H9 (cell line): ENCODE results near the gene SMLR1. TPM values are rescaled to one million over a fixed set of nuclear protein-coding genes. Genes with fewer than 3 reads are reported as not detected.

ENCODE experiments used
- DNase-seq: peaks from one replicate; pipeline ENCODE4 v3.0.0-alpha.2; 2017
- H2AFZ ChIP-seq: one replicate; pipeline ENCODE4 v1.6.1; 2013; ENCODE audit warnings: mild to moderate bottlenecking, low read length, control low read depth, moderate library complexity
- H2AK5ac ChIP-seq: 2 replicates; pipeline ENCODE4 v1.6.1; 2013; ENCODE audit warnings: low read length, control low read depth, mixed read lengths; ENCODE audit not compliant: insufficient read length
- H2BK120ac ChIP-seq: one replicate; pipeline ENCODE4 v1.6.1; 2013; ENCODE audit warnings: low read depth, mild to moderate bottlenecking, low read length, control low read depth, inconsistent platforms; ENCODE audit not compliant: poor library complexity, severe bottlenecking
- H2BK12ac ChIP-seq: 2 replicates; pipeline ENCODE4 v1.6.1; 2013; ENCODE audit warnings: low read length, control low read depth, mixed read lengths, low read depth; ENCODE audit not compliant: insufficient read length
- H2BK15ac ChIP-seq: 2 replicates; pipeline ENCODE4 v1.6.1; 2013; ENCODE audit warnings: low read depth, low read length, control low read depth
- H2BK20ac ChIP-seq: one replicate; pipeline ENCODE4 v1.6.1; 2013; ENCODE audit warnings: low read depth, mild to moderate bottlenecking, low read length, control low read depth, inconsistent platforms; ENCODE audit not compliant: poor library complexity, severe bottlenecking
- H2BK5ac ChIP-seq: 2 replicates; pipeline ENCODE4 v1.6.1; 2013; ENCODE audit warnings: low read length, control low read depth, mixed read lengths; ENCODE audit not compliant: insufficient read length
- H3K14ac ChIP-seq: 2 replicates; pipeline ENCODE4 v1.6.1; 2013; ENCODE audit warnings: low read length, control low read depth; ENCODE audit not compliant: insufficient read depth
- H3K18ac ChIP-seq: 2 replicates; pipeline ENCODE4 v1.6.1; 2013; ENCODE audit warnings: low read depth, mild to moderate bottlenecking, mixed read lengths, low read length, control low read depth; ENCODE audit not compliant: insufficient read length
- H3K23ac ChIP-seq: 2 replicates; pipeline ENCODE4 v1.6.1; 2013; ENCODE audit warnings: low read length, control low read depth, mixed read lengths, low read depth; ENCODE audit not compliant: insufficient read length
- H3K23me2 ChIP-seq: 2 replicates; pipeline ENCODE4 v1.6.1; 2013; ENCODE audit warnings: low read depth, mild to moderate bottlenecking, mixed read lengths, low read length, control low read depth; ENCODE audit not compliant: insufficient read length, poor library complexity, severe bottlenecking
- H3K27ac ChIP-seq: 2 replicates; pipeline ENCODE4 v1.5.1; 2013; ENCODE audit warnings: low read length, control low read depth, mixed read lengths, low read depth; ENCODE audit not compliant: insufficient read length
- H3K27me3 ChIP-seq: 2 replicates; pipeline ENCODE4 v1.6.1; 2013; ENCODE audit warnings: low read length, control low read depth, inconsistent platforms; ENCODE audit not compliant: insufficient read depth
- H3K4ac ChIP-seq: 2 replicates; pipeline ENCODE4 v1.6.1; 2013; ENCODE audit warnings: low read depth, mild to moderate bottlenecking, control low read depth, inconsistent platforms, low read length, moderate library complexity
- H3K4me1 ChIP-seq: 2 replicates; pipeline ENCODE4 v1.6.1; 2013; ENCODE audit warnings: low read length, control low read depth, inconsistent platforms; ENCODE audit not compliant: insufficient read depth
- H3K4me2 ChIP-seq: 2 replicates; pipeline ENCODE4 v1.6.1; 2013; ENCODE audit warnings: low read length, control low read depth, mixed read lengths; ENCODE audit not compliant: insufficient read length, insufficient read depth
- H3K56ac ChIP-seq: 2 replicates; pipeline ENCODE4 v1.6.1; 2013; ENCODE audit warnings: low read depth, mild to moderate bottlenecking, mixed read lengths, low read length, control low read depth; ENCODE audit not compliant: insufficient read length
- H3K79me1 ChIP-seq: 2 replicates; pipeline ENCODE4 v1.6.1; 2013; ENCODE audit warnings: low read depth, mild to moderate bottlenecking, moderate library complexity, low read length, control low read depth, inconsistent platforms; ENCODE audit not compliant: insufficient read depth, poor library complexity, severe bottlenecking
- H3K79me2 ChIP-seq: 2 replicates; pipeline ENCODE4 v1.6.1; 2013; ENCODE audit warnings: low read length, control low read depth, inconsistent platforms; ENCODE audit not compliant: insufficient read depth
- H3K9ac ChIP-seq: 2 replicates; pipeline ENCODE4 v1.6.1; 2013; ENCODE audit warnings: low read length, control low read depth, mixed read lengths; ENCODE audit not compliant: insufficient read length; ENCODE audit errors: extremely low read depth
- H3K9me3 ChIP-seq: one replicate; pipeline ENCODE4 v1.6.1; 2013; ENCODE audit warnings: low read depth, low read length, inconsistent platforms; ENCODE audit not compliant: control insufficient read depth
- H3T11ph ChIP-seq: one replicate; pipeline ENCODE4 v1.6.1; 2013; ENCODE audit warnings: mild to moderate bottlenecking, low read length, control low read depth, inconsistent platforms
- H4K20me1 ChIP-seq: one replicate; pipeline ENCODE4 v1.6.1; 2013; ENCODE audit not compliant: control insufficient read depth, insufficient read length, insufficient read depth
- H4K5ac ChIP-seq: 2 replicates; pipeline ENCODE4 v1.6.1; 2013; ENCODE audit warnings: low read depth, mild to moderate bottlenecking, mixed read lengths, low read length, control low read depth; ENCODE audit not compliant: insufficient read length
- H4K8ac ChIP-seq: replicated peaks from 2 replicates; pipeline ENCODE4 v1.6.1; 2013; ENCODE audit warnings: low read length, control low read depth, mixed read lengths, low read depth; ENCODE audit not compliant: insufficient read length
- H4K91ac ChIP-seq: 2 replicates; pipeline ENCODE4 v1.6.1; 2013; ENCODE audit warnings: low read depth, mild to moderate bottlenecking, moderate library complexity, mixed read lengths, low read length, control low read depth; ENCODE audit not compliant: insufficient read length
- H3K27ac Mint-ChIP-seq, 3 experiments: 2 replicates in 2 of 3; 3 replicates in 1 of 3; pipeline ENCODE4 v1.8.0; 2020 to 2021; ENCODE audit warnings: mixed read lengths in 3 of 3, mild to moderate bottlenecking in 1 of 3, moderate library complexity in 1 of 3
- H3K27me3 Mint-ChIP-seq: 2 replicates; pipeline ENCODE4 v1.8.0; 2021; ENCODE audit warnings: low read depth, mild to moderate bottlenecking, moderate library complexity, mixed read lengths
- H3K36me3 Mint-ChIP-seq, 3 experiments: 2 replicates in 2 of 3; 3 replicates in 1 of 3; pipeline ENCODE4 v1.8.0; 2020 to 2021; ENCODE audit warnings: low read depth in 3 of 3, mixed read lengths in 3 of 3; ENCODE audit not compliant: insufficient read depth in 1 of 3
- H3K4me1 Mint-ChIP-seq, 2 experiments: 2 replicates each; pipeline ENCODE4 v1.8.0; 2020; ENCODE audit warnings: mixed read lengths in 2 of 2
- H3K4me3 Mint-ChIP-seq, 2 experiments: 2 replicates in 1 of 2; 3 replicates in 1 of 2; pipeline ENCODE4 v1.8.0; 2020 to 2021; ENCODE audit warnings: mild to moderate bottlenecking in 2 of 2, mixed read lengths in 2 of 2, moderate library complexity in 1 of 2
- H3K9me3 Mint-ChIP-seq, 2 experiments: 2 replicates in 1 of 2; 3 replicates in 1 of 2; pipeline ENCODE4 v1.8.0; 2020; ENCODE audit warnings: mild to moderate bottlenecking in 2 of 2, mixed read lengths in 2 of 2, moderate library complexity in 1 of 2
- CTCF ChIP-seq: fragments of 200-600 bp; sonication (generic); conservative IDR thresholded peaks from 3 replicates; pipeline ENCODE4 v1.8.0; 2021; ENCODE audit warnings: antibody characterized with exemption, mild to moderate bottlenecking
- WGBS: extraction: QIAGEN DNeasy Blood & Tissue Kit; methylation state at CpG from one replicate; pipeline ENCODE4 v1.1.7; 2013; ENCODE audit warnings: missing lambda C conversion rate, low lambda C conversion rate, mixed read lengths; ENCODE audit not compliant: insufficient read length; ENCODE audit errors: extremely low coverage; 5-methylcytosine and 5-hydroxymethylcytosine counted together
- total RNA-seq: library from RNA; stranded (reverse); gene quantifications from 2 replicates; pipeline ENCODE4 v1.2.1, GENCODE V29; 2021

SMLR1 gene
- total RNA-seq, 1 experiment from 2014 or later: not detected

DNA sequence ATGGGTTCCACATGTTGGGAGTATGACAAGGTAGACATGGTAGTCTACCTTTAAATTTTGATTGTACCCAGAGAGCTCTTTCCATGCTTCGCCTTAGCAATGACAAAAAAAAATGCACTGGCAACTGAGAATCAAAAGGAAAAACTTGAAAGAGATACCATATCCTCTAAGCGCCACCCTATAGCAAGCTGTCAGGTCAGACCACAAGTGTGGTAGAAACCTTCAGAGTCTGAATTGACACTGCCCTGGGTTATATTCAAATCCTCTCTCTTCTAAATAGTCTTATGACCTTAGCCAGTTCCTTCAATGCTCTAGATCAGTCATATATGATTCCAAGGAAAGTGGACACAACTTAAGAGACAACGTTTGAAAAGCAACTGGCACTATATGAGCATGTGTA, 45.6 kb upstream of the SMLR1 start:
- no peak overlapping the region for H2BK15ac ChIP-seq
- no peaks in the 10 kb centered on the region for H3K79me1 ChIP-seq
- no peak overlapping the region for H2AFZ ChIP-seq
- H3K79me2 ChIP-seq: no peaks in the 10 kb centered on the region
- no peak overlapping the region for H3T11ph ChIP-seq
- H3K27me3 Mint-ChIP-seq: no peaks in the 10 kb centered on the region
- no peak overlapping the region for H4K91ac ChIP-seq
- no peaks in the 10 kb centered on the region for H3K36me3 Mint-ChIP-seq
- no peak overlapping the region for H2BK5ac ChIP-seq
- H3K23ac ChIP-seq: no peak overlapping the region
- H3K4me1 ChIP-seq: no peaks in the 10 kb centered on the region
- H3K9ac ChIP-seq: no peak overlapping the region
- H3K4me3 Mint-ChIP-seq: no peak overlapping the region
- no peaks in the 10 kb centered on the region for H3K9me3 ChIP-seq
- H4K8ac ChIP-seq: no peak overlapping the region
- no peak overlapping the region for H3K4ac ChIP-seq
- no peak overlapping the region for H2AK5ac ChIP-seq
- H4K20me1 ChIP-seq: no peaks in the 10 kb centered on the region
- H3K56ac ChIP-seq: no peak overlapping the region
- no peak overlapping the region for H4K5ac ChIP-seq
- H3K27ac ChIP-seq: no peak overlapping the region
- no CpG with 5 or more reads among the region's 3 CpGs for WGBS
- H3K18ac ChIP-seq: no peak overlapping the region
- no peak for TF ChIP-seq CTCF
- H2BK120ac ChIP-seq: no peak overlapping the region
- no peak overlapping the region for H3K4me2 ChIP-seq
- no peak for DNase-seq
- no peak overlapping the region for H2BK12ac ChIP-seq
- H2BK20ac ChIP-seq: no peak overlapping the region
- H3K27ac Mint-ChIP-seq: no peak overlapping the region
- peaks cover 0 to 2% of the 10 kb centered on the region in 2 experiments; a peak in 2 of 5 replicates for H3K9me3 Mint-ChIP-seq
- no peak overlapping the region for H3K14ac ChIP-seq
- no peaks in the 10 kb centered on the region for H3K4me1 Mint-ChIP-seq
- H3K23me2 ChIP-seq: no peaks in the 10 kb centered on the region
- no peaks in the 10 kb centered on the region for H3K27me3 ChIP-seq
